HepG2 (cell line): Measurements from ENCODE around the gene LCAT. TPM values are rescaled to one million over a fixed set of nuclear protein-coding genes. Genes with fewer than 3 reads are reported as not detected.

Experiments
- ATAC-seq: fragments of 200-7000 bp; cut with Tn5 transposase; 3 replicates; pipeline ENCODE4 v1.9.1; 2020; ENCODE audit warnings: mild to moderate bottlenecking, moderate library complexity
- BruUV-seq: library from RNA; stranded (reverse); fragments of 400-500 nt; replicated peaks from 2 replicates; lab custom pipeline; 2021; lab: Mats Ljungman, UMichigan
- CTCF ChIA-PET: fragments of 300-600 bp; formaldehyde crosslinking; extraction: SDS; loops from one replicate; lab custom pipeline; 2021; ENCODE audit warnings: low total read pairs, inconsistent platforms, low intra/inter-chr PET ratio; lab: Yijun Ruan, JAX
- POLR2A ChIA-PET: fragments of 350-600 bp; sonication (Branson Sonifier 250); formaldehyde crosslinking; loops from one replicate; lab custom pipeline; 2020; ENCODE audit warnings: antibody characterized with exemption, inconsistent platforms; lab: Yijun Ruan, JAX
- DNase-seq: peaks from one replicate; pipeline ENCODE4 v3.0.0-alpha.2; 2015; ENCODE audit warnings: low spot score
- FAIRE-seq: peaks from 3 replicates; lab custom pipeline; 2011; peaks lifted over from hg19 to GRCh38; lab: Jason Lieb, UNC
- H2AFZ ChIP-seq: one replicate; pipeline ENCODE4 v1.6.1; 2011; ENCODE audit warnings: low read length, inconsistent platforms
- H3K27ac ChIP-seq: fragments of 300-600 bp; 3 replicates; pipeline ENCODE4 v1.8.0; 2011; ENCODE audit warnings: mixed run types, mild to moderate bottlenecking, mixed read lengths, low read length, inconsistent platforms; ENCODE audit not compliant: insufficient read depth; ENCODE audit errors: extremely low read length
- H3K27me3 ChIP-seq, 2 experiments: fragments of 200-600 bp in 1 of 2; 2 replicates in 1 of 2; 3 replicates in 1 of 2; pipeline versions ENCODE4 v1.6.0 to v1.8.0; 2011; ENCODE audit warnings: low read length in 2 of 2, mild to moderate bottlenecking in 2 of 2, moderate library complexity in 2 of 2, inconsistent platforms in 1 of 2; ENCODE audit not compliant: insufficient read depth in 2 of 2, control insufficient read depth in 1 of 2
- H3K36me3 ChIP-seq, 2 experiments: fragments of 200-600 bp in 1 of 2; replicated peaks in 1 of 2; 2 replicates in 1 of 2; 3 replicates in 1 of 2; pipeline versions ENCODE4 v1.5.1 to v1.8.0; 2011; ENCODE audit warnings: low read length in 2 of 2, inconsistent platforms in 1 of 2; ENCODE audit not compliant: insufficient read depth in 2 of 2, control insufficient read depth in 1 of 2
- H3K4me1 ChIP-seq: 2 replicates; pipeline ENCODE4 v1.5.1; 2012; ENCODE audit warnings: low read length, inconsistent platforms; ENCODE audit not compliant: insufficient read depth
- H3K4me2 ChIP-seq: 2 replicates; pipeline ENCODE4 v1.6.0; 2011; ENCODE audit warnings: low read depth, low read length, inconsistent platforms
- H3K4me3 ChIP-seq, 3 experiments: fragments of 200-600 bp in 1 of 3; sonication (generic), shearing (Covaris generic) in 1 of 3; replicated peaks in 1 of 3; 2 replicates each; pipeline ENCODE4 v1.5.1; 2011 to 2016; ENCODE audit warnings: low read length in 3 of 3, inconsistent platforms in 2 of 3, low read depth in 2 of 3, mild to moderate bottlenecking in 2 of 3, control low read depth in 1 of 3, mixed read lengths in 1 of 3; ENCODE audit not compliant: insufficient read depth in 1 of 3
- H3K79me2 ChIP-seq: one replicate; pipeline ENCODE4 v1.6.1; 2011; ENCODE audit warnings: low read length, inconsistent platforms; ENCODE audit not compliant: insufficient read depth
- H3K9ac ChIP-seq: 2 replicates; pipeline ENCODE4 v1.6.0; 2011; ENCODE audit warnings: mild to moderate bottlenecking, low read depth, low read length, inconsistent platforms; ENCODE audit not compliant: insufficient read depth
- H3K9me3 ChIP-seq: 2 replicates; pipeline ENCODE4 v1.5.1; 2012; ENCODE audit warnings: mild to moderate bottlenecking, low read length
- H4K20me1 ChIP-seq: 2 replicates; pipeline ENCODE4 v1.6.0; 2011; ENCODE audit warnings: inconsistent platforms, mild to moderate bottlenecking, low read length, moderate library complexity; ENCODE audit not compliant: insufficient read depth
- ESRRA ChIP-seq: sonication (generic); formaldehyde crosslinking; IDR thresholded peaks from 2 replicates; pipeline ENCODE4 v1.5.1; 2020; ENCODE audit warnings: mild to moderate bottlenecking, low read depth, missing genetic modification reagents
- HNRNPLL ChIP-seq: fragments of 200-400 bp; formaldehyde crosslinking; IDR thresholded peaks from 2 replicates; pipeline ENCODE4 v1.6.1; 2017; ENCODE audit warnings: mild to moderate bottlenecking, low read depth, low read length; ENCODE audit not compliant: poor library complexity, severe bottlenecking
- IRF2 ChIP-seq: IDR thresholded peaks from 2 replicates; pipeline ENCODE4 v1.6.1; 2018; ENCODE audit warnings: missing genetic modification reagents, missing compliant biosample characterization
- NFKBIZ ChIP-seq: IDR thresholded peaks from 2 replicates; pipeline ENCODE4 v1.6.1; 2018; ENCODE audit warnings: missing genetic modification reagents, missing compliant biosample characterization
- PAF1 ChIP-seq: IDR thresholded peaks from 2 replicates; pipeline ENCODE4 v1.6.1; 2016; ENCODE audit warnings: missing genetic modification reagents, missing compliant biosample characterization
- PHF8 ChIP-seq: sonication (generic); formaldehyde crosslinking; IDR thresholded peaks from 2 replicates; pipeline ENCODE4 v1.5.0; 2020; ENCODE audit warnings: missing genetic modification reagents
- POLR2G ChIP-seq: fragments of 200-400 bp; formaldehyde crosslinking; IDR thresholded peaks from 2 replicates; pipeline ENCODE4 v1.6.1; 2018; ENCODE audit warnings: mild to moderate bottlenecking, low read depth, low read length, moderate library complexity
- REPIN1 ChIP-seq: sonication (generic); formaldehyde crosslinking; IDR thresholded peaks from 2 replicates; pipeline ENCODE4 v1.8.0; 2022; ENCODE audit warnings: missing genetic modification reagents, low read depth, mild to moderate bottlenecking, borderline replicate concordance
- TEAD3 ChIP-seq: optimal IDR thresholded peaks from 2 replicates; pipeline ENCODE3; 2016; ENCODE audit warnings: borderline replicate concordance
- ZFY ChIP-seq: sonication (generic); formaldehyde crosslinking; IDR thresholded peaks from 2 replicates; pipeline ENCODE4 v1.4.0; 2020; ENCODE audit warnings: missing genetic modification reagents
- ZNF225 ChIP-seq: sonication (generic); formaldehyde crosslinking; IDR thresholded peaks from 2 replicates; pipeline ENCODE4 v1.4.0; 2020; ENCODE audit warnings: mild to moderate bottlenecking, missing genetic modification reagents
- ZNF326 ChIP-seq: sonication (generic); formaldehyde crosslinking; IDR thresholded peaks from 2 replicates; pipeline ENCODE4 v1.4.0; 2020; ENCODE audit warnings: missing genetic modification reagents, borderline replicate concordance
- WGBS: methylation state at CpG from one replicate; pipeline ENCODE4 v1.1.6; 2017; ENCODE audit warnings: low lambda C conversion rate; 5-methylcytosine and 5-hydroxymethylcytosine counted together
- in situ Hi-C: cut with HindIII; loops from 2 replicates; pipeline ENCODE4 v1.10.0; 2017; ENCODE audit warnings: low pct_unique_long_range_greater_than_20kb; ENCODE audit not compliant: extremely low pct_ligation_motif_present
- intact Hi-C: fragments of 100-400 bp; cut with micrococcal nuclease; formaldehyde crosslinking; loops from one replicate; pipeline ENCODE4 v1.10.0; 2022; ENCODE audit not compliant: unreplicated experiment
- polyA plus RNA-seq, 8 experiments: library from polyadenylated mRNA; depleted of rRNA in 3 of 8; stranded (reverse) in 7 of 8; unstranded in 1 of 8; fragments of >200 nt; fragmentation: Illumina TruSeq in 4 of 8; extraction: Trizol in 4 of 8; gene quantifications; 2 replicates each; pipeline versions ENCODE4 v1.2.1 to v1.2.3, GENCODE V29; 2011 to 2016; ENCODE audit warnings: low read depth in 4 of 8, missing spikeins in 1 of 8, mixed read lengths in 1 of 8; ENCODE audit not compliant: insufficient read depth in 1 of 8
- total RNA-seq, 5 experiments: library from RNA; depleted of rRNA; stranded (reverse); fragments of >200 nt; fragmentation: Illumina TruSeq; extraction: Trizol; gene quantifications; 2 replicates each; pipeline ENCODE4 v1.2.3, GENCODE V29; 2016; ENCODE audit warnings: low read depth in 1 of 5
- TF ChIP-seq, protein P1 (sequence below): sonication (generic); formaldehyde crosslinking; IDR thresholded peaks from 2 replicates; pipeline ENCODE4 v1.5.0; 2020; ENCODE audit warnings: mild to moderate bottlenecking, missing genetic modification reagents, moderate library complexity
- TF ChIP-seq, protein P2 (sequence below): sonication (generic); formaldehyde crosslinking; IDR thresholded peaks from 2 replicates; pipeline ENCODE4 v1.5.1; 2020; ENCODE audit warnings: mild to moderate bottlenecking, missing genetic modification reagents, moderate library complexity
- TF ChIP-seq, protein P3 (sequence below): sonication (generic); formaldehyde crosslinking; IDR thresholded peaks from 2 replicates; pipeline ENCODE4 v1.9.0; 2022; ENCODE audit warnings: missing genetic modification reagents, mild to moderate bottlenecking, borderline replicate concordance

LCAT gene
- total and polyA plus RNA-seq, 2 of the 13 experiments (the other 11 are each of a cell fraction or from before 2014, with no cell fraction given) = 36.1 to 38.9 TPM

DNA sequence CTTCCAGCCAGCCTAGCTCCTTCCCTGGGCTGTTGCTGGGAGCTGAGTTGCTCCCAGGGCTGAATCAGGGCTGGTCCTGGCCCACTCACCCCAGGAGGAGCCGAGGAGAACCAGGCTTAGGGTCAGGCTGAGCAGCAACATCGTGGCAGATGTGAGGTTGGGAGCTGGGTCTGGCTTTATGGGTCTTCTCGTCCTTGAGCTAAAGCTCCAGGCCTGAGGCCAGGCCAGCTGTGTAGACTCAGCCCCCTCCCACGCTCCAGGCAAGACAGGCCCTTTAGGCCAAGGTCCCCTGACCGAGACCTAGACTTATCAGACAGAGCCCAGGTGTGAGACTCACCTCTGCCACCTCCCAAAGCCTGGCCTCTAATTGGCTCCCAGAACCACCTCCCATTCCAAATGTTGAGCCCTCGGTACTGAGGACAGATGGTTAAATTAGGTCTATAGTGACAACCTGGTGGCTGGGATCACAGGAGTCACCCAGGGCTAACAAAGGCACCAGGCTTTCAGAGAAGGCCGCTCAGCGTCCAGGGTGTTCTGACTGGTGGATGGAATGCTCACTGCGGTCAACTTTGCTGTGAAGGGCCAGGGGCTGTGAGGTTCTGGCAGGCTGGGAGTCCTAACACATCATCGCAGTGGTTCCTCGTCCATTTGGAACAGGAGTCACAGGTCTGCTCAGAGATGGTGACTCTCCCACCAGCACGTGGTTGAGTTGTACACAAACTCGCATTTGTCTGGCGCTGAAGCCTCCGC, 12.0 kb downstream of the LCAT start, which contains the start of gene CTRL:
Gene CTRL (minus strand): TSS at position 151 of the 750 bp plus-strand sequence. CDS start 10 bp downstream, at position 141.
- Histone ChIP-seq H3K27ac (no peak within 1 kb of the TSS), H4K20me1 (no peaks in the 10 kb centered on the region; the same call in 1 of the 2 replicates), H3K9me3 (no peaks in the 10 kb centered on the region), H3K4me3 (no peak within 1 kb of the TSS), H3K9ac (no peak within 1 kb of the TSS), H3K27me3 (no peaks in the 10 kb centered on the region; a peak in 1 of 5 replicates), H3K36me3 (peaks cover 16 to 24% of the 10 kb centered on the region in 2 experiments), H3K79me2 (peaks cover 17% of the 10 kb centered on the region), H2AFZ (no peak within 1 kb of the TSS), H3K4me2 (no peak within 1 kb of the TSS), H3K4me1 (peaks cover 20% of the 10 kb centered on the region)
- ChIA-PET POLR2A (interaction anchor here (0.9 to 2.4 kb wide), 4 partner anchors 11 to 38 kb away, joined by 3 to 8 read pairs (median 4); partner anchors contain the start of gene LCAT), CTCF (interaction anchor here (0.9 kb wide), 1 partner anchor 115 kb away, joined by 3 read pairs; no protein-coding TSS in a partner anchor)
- no TSS peak for BruUV-seq
- in situ Hi-C loops (loop anchor here (10.0 kb wide), 1 partner anchor 267 kb away; the partner anchor contains the start of genes ACD, C16orf86, ENKD1 and PARD6A), intact Hi-C loops (no loop called here)
- ATAC-seq = no peak
- DNase-seq = peak; percentile 45
- peak; percentile 30 for FAIRE-seq
- WGBS = 93% methylated on average over 13 of the region's 15 CpGs
- peak; percentile 49; the same call in 1 of the 2 replicates for TF ChIP-seq ZNF225 (CRISPR knock-in tag)
- TF ChIP-seq ZNF326 = peak; percentile 50; the same call in 1 of the 2 replicates
- TF ChIP-seq TEAD3 (CRISPR knock-in tag) = peak; percentile 99
- TF ChIP-seq ESRRA (CRISPR knock-in tag) = no peak
- 0 out of 2 replicates have a peak, but pooled peaks have one; percentile 18 for TF ChIP-seq REPIN1
- TF ChIP-seq PHF8 (CRISPR knock-in tag) = no peak
- TF ChIP-seq, protein P1, sequence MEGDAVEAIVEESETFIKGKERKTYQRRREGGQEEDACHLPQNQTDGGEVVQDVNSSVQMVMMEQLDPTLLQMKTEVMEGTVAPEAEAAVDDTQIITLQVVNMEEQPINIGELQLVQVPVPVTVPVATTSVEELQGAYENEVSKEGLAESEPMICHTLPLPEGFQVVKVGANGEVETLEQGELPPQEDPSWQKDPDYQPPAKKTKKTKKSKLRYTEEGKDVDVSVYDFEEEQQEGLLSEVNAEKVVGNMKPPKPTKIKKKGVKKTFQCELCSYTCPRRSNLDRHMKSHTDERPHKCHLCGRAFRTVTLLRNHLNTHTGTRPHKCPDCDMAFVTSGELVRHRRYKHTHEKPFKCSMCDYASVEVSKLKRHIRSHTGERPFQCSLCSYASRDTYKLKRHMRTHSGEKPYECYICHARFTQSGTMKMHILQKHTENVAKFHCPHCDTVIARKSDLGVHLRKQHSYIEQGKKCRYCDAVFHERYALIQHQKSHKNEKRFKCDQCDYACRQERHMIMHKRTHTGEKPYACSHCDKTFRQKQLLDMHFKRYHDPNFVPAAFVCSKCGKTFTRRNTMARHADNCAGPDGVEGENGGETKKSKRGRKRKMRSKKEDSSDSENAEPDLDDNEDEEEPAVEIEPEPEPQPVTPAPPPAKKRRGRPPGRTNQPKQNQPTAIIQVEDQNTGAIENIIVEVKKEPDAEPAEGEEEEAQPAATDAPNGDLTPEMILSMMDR (CRISPR knock-in tag) = peak; percentile 25; the same call in 1 of the 2 replicates
- 0 out of 2 replicates have a peak, but pooled peaks have one; percentile 31 for TF ChIP-seq POLR2G
- TF ChIP-seq PAF1 = peak; percentile 68; the same call in 1 of the 2 replicates
- no peak for TF ChIP-seq IRF2 (CRISPR knock-in tag)
- TF ChIP-seq NFKBIZ (CRISPR knock-in tag) = no peak
- TF ChIP-seq, protein P2, sequence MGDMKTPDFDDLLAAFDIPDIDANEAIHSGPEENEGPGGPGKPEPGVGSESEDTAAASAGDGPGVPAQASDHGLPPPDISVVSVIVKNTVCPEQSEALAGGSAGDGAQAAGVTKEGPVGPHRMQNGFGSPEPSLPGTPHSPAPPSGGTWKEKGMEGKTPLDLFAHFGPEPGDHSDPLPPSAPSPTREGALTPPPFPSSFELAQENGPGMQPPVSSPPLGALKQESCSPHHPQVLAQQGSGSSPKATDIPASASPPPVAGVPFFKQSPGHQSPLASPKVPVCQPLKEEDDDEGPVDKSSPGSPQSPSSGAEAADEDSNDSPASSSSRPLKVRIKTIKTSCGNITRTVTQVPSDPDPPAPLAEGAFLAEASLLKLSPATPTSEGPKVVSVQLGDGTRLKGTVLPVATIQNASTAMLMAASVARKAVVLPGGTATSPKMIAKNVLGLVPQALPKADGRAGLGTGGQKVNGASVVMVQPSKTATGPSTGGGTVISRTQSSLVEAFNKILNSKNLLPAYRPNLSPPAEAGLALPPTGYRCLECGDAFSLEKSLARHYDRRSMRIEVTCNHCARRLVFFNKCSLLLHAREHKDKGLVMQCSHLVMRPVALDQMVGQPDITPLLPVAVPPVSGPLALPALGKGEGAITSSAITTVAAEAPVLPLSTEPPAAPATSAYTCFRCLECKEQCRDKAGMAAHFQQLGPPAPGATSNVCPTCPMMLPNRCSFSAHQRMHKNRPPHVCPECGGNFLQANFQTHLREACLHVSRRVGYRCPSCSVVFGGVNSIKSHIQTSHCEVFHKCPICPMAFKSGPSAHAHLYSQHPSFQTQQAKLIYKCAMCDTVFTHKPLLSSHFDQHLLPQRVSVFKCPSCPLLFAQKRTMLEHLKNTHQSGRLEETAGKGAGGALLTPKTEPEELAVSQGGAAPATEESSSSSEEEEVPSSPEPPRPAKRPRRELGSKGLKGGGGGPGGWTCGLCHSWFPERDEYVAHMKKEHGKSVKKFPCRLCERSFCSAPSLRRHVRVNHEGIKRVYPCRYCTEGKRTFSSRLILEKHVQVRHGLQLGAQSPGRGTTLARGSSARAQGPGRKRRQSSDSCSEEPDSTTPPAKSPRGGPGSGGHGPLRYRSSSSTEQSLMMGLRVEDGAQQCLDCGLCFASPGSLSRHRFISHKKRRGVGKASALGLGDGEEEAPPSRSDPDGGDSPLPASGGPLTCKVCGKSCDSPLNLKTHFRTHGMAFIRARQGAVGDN = peak; percentile 27; the same call in 1 of the 2 replicates
- no peak for TF ChIP-seq HNRNPLL
- no peak; the same call in 1 of the 2 replicates for TF ChIP-seq ZFY
- TF ChIP-seq, protein P3, sequence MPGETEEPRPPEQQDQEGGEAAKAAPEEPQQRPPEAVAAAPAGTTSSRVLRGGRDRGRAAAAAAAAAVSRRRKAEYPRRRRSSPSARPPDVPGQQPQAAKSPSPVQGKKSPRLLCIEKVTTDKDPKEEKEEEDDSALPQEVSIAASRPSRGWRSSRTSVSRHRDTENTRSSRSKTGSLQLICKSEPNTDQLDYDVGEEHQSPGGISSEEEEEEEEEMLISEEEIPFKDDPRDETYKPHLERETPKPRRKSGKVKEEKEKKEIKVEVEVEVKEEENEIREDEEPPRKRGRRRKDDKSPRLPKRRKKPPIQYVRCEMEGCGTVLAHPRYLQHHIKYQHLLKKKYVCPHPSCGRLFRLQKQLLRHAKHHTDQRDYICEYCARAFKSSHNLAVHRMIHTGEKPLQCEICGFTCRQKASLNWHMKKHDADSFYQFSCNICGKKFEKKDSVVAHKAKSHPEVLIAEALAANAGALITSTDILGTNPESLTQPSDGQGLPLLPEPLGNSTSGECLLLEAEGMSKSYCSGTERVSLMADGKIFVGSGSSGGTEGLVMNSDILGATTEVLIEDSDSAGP (CRISPR knock-in tag) = 0 out of 2 replicates have a peak, but pooled peaks have one; percentile 41
